HepG2 (cell line): ENCODE results near the gene SSTR5. TPM values are rescaled to one million over a fixed set of nuclear protein-coding genes. Genes with fewer than 3 reads are reported as not detected.

Source experiments
- BCL6 ChIP-seq: IDR thresholded peaks from 2 replicates; pipeline ENCODE4 v1.6.1; 2016; ENCODE audit warnings: missing genetic modification reagents, missing compliant biosample characterization
- CEBPB ChIP-seq: IDR thresholded peaks from 2 replicates; pipeline ENCODE4 v1.6.1; 2011; ENCODE audit warnings: low read depth, low read length, improper control_type of control experiment, borderline replicate concordance
- DNMT3B ChIP-seq: conservative IDR thresholded peaks from 2 replicates; pipeline ENCODE4 v1.6.1; 2016; ENCODE audit warnings: missing biosample characterization, control low read depth
- ETS1 ChIP-seq: sonication (generic); formaldehyde crosslinking; IDR thresholded peaks from 2 replicates; pipeline ENCODE4 v1.4.0; 2020; ENCODE audit warnings: missing genetic modification reagents
- KDM1A ChIP-seq: IDR thresholded peaks from 2 replicates; pipeline ENCODE4 v1.6.1; 2016; ENCODE audit warnings: missing compliant biosample characterization
- KLF9 ChIP-seq: IDR thresholded peaks from 2 replicates; pipeline ENCODE4 v1.6.1; 2016; ENCODE audit warnings: low read depth
- MED8 ChIP-seq: sonication (generic); formaldehyde crosslinking; IDR thresholded peaks from 2 replicates; pipeline ENCODE4 v1.8.1; 2023; ENCODE audit warnings: mild to moderate bottlenecking, missing genetic modification reagents; ENCODE audit not compliant: insufficient replicate concordance
- MLXIP ChIP-seq: sonication (generic); formaldehyde crosslinking; IDR thresholded peaks from 2 replicates; pipeline ENCODE4 v1.9.0; 2021; ENCODE audit warnings: missing genetic modification reagents, borderline replicate concordance
- MYPOP ChIP-seq: sonication (generic); formaldehyde crosslinking; IDR thresholded peaks from 2 replicates; pipeline ENCODE4 v1.8.1; 2023; ENCODE audit warnings: mild to moderate bottlenecking, moderate library complexity, missing genetic modification reagents
- PAWR ChIP-seq: sonication (generic); formaldehyde crosslinking; IDR thresholded peaks from 2 replicates; pipeline ENCODE4 v1.4.0; 2020; ENCODE audit warnings: missing genetic modification reagents, mild to moderate bottlenecking, borderline replicate concordance
- RNF2 ChIP-seq: fragments of 450-650 bp; conservative IDR thresholded peaks from 2 replicates; pipeline ENCODE4 v1.6.1; 2016; ENCODE audit warnings: low read depth
- SP1 ChIP-seq, 2 experiments: fragments of 450-650 bp in 1 of 2; sonication (generic) in 1 of 2; formaldehyde crosslinking in 1 of 2; IDR thresholded peaks; 2 replicates each; pipeline versions ENCODE4 v1.4.0 to v1.6.1; 2016 to 2020; ENCODE audit warnings: missing genetic modification reagents in 1 of 2
- YEATS2 ChIP-seq: sonication (generic); formaldehyde crosslinking; IDR thresholded peaks from 2 replicates; pipeline ENCODE4 v1.4.0; 2020; ENCODE audit warnings: missing genetic modification reagents, borderline replicate concordance
- ZBTB42 ChIP-seq: sonication (generic); formaldehyde crosslinking; IDR thresholded peaks from 2 replicates; pipeline ENCODE4 v1.5.0; 2020; ENCODE audit warnings: mild to moderate bottlenecking, missing genetic modification reagents
- ZNF333 ChIP-seq: sonication (generic); formaldehyde crosslinking; IDR thresholded peaks from 2 replicates; pipeline ENCODE4 v1.4.0; 2020; ENCODE audit warnings: mild to moderate bottlenecking, missing genetic modification reagents, borderline replicate concordance
- ZNF335 ChIP-seq: sonication (generic); formaldehyde crosslinking; IDR thresholded peaks from 2 replicates; pipeline ENCODE4 v1.4.0; 2020; ENCODE audit warnings: missing genetic modification reagents
- ZNF839 ChIP-seq: sonication (generic); formaldehyde crosslinking; IDR thresholded peaks from 2 replicates; pipeline ENCODE4 v1.4.0; 2020; ENCODE audit warnings: missing genetic modification reagents, mild to moderate bottlenecking, borderline replicate concordance
- ZSCAN21 ChIP-seq: sonication (generic); formaldehyde crosslinking; IDR thresholded peaks from 2 replicates; pipeline ENCODE4 v1.8.0; 2022; ENCODE audit warnings: mild to moderate bottlenecking, missing genetic modification reagents, moderate library complexity, borderline replicate concordance
- ZSCAN31 ChIP-seq: sonication (generic); formaldehyde crosslinking; IDR thresholded peaks from 2 replicates; pipeline ENCODE4 v1.5.0; 2020; ENCODE audit warnings: low read depth, mild to moderate bottlenecking, missing genetic modification reagents
- polyA plus RNA-seq, 8 experiments: library from polyadenylated mRNA; depleted of rRNA in 3 of 8; stranded (reverse) in 7 of 8; unstranded in 1 of 8; fragments of >200 nt; fragmentation: Illumina TruSeq in 4 of 8; extraction: Trizol in 4 of 8; gene quantifications; 2 replicates each; pipeline versions ENCODE4 v1.2.1 to v1.2.3, GENCODE V29; 2011 to 2016; ENCODE audit warnings: low read depth in 4 of 8, missing spikeins in 1 of 8, mixed read lengths in 1 of 8; ENCODE audit not compliant: insufficient read depth in 1 of 8
- total RNA-seq, 5 experiments: library from RNA; depleted of rRNA; stranded (reverse); fragments of >200 nt; fragmentation: Illumina TruSeq; extraction: Trizol; gene quantifications; 2 replicates each; pipeline ENCODE4 v1.2.3, GENCODE V29; 2016; ENCODE audit warnings: low read depth in 1 of 5
- TF ChIP-seq, protein P1 (sequence below): sonication (generic); formaldehyde crosslinking; IDR thresholded peaks from 2 replicates; pipeline ENCODE4 v1.4.0; 2020; ENCODE audit warnings: missing genetic modification reagents
- TF ChIP-seq, protein P2 (sequence below): IDR thresholded peaks from 2 replicates; pipeline ENCODE4 v1.6.1; 2016

The SSTR5 gene
- total and polyA plus RNA-seq, 2 of the 13 experiments (the other 11 are each of a cell fraction or from before 2014, with no cell fraction given): 0.20 to 0.49 TPM

DNA sequence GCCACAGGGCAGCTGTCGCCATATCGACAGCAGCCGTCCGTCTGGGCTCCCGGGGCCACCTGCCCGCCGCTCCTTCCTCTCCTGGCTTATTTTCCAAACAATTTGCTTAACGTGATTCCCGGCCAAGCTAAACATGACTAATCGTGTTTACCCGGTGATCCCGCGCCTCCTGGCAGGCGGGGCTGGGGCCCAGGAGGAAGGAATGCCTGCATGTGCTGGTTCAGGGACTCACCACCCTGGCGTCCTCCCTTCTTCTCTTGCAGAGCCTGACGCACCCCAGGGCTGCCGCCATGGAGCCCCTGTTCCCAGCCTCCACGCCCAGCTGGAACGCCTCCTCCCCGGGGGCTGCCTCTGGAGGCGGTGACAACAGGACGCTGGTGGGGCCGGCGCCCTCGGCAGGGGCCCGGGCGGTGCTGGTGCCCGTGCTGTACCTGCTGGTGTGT lies 6.1 kb downstream of the SSTR5 start (continued):
- TF ChIP-seq RNF2 (0 out of 2 replicates have a peak, but pooled peaks have one; percentile 76), ZSCAN21 (CRISPR knock-in tag) (peak; percentile 66; the same call in 1 of the 2 replicates), MYPOP (peak; percentile 85), PAWR (CRISPR knock-in tag) (no peak), KLF9 (CRISPR knock-in tag) (no peak; the same call in 1 of the 2 replicates), DNMT3B (peak; percentile 79; the same call in 1 of the 2 replicates), MED8 (CRISPR knock-in tag) (peak; percentile 50), SP1 (IDR thresholded peaks at IDR 0.05) (no peak), SP1 (CRISPR knock-in tag; IDR thresholded peaks at IDR 0.05) (peak; percentile 27; the same call in 1 of the 2 replicates), ZNF839 (CRISPR knock-in tag) (no peak), YEATS2 (peak; percentile 47; the same call in 1 of the 2 replicates), MLXIP (no peak), ZNF335 (CRISPR knock-in tag) (0 out of 2 replicates have a peak, but pooled peaks have one; percentile 75), BCL6 (peak; percentile 86), ZSCAN31 (CRISPR knock-in tag) (0 out of 2 replicates have a peak, but pooled peaks have one; percentile 31), ZNF333 (CRISPR knock-in tag) (no peak), CEBPB (no peak), ETS1 (CRISPR knock-in tag) (no peak), ZBTB42 (CRISPR knock-in tag) (peak; percentile 52; the same call in 1 of the 2 replicates), KDM1A (CRISPR knock-in tag) (no peak)
- TF ChIP-seq, protein P1, sequence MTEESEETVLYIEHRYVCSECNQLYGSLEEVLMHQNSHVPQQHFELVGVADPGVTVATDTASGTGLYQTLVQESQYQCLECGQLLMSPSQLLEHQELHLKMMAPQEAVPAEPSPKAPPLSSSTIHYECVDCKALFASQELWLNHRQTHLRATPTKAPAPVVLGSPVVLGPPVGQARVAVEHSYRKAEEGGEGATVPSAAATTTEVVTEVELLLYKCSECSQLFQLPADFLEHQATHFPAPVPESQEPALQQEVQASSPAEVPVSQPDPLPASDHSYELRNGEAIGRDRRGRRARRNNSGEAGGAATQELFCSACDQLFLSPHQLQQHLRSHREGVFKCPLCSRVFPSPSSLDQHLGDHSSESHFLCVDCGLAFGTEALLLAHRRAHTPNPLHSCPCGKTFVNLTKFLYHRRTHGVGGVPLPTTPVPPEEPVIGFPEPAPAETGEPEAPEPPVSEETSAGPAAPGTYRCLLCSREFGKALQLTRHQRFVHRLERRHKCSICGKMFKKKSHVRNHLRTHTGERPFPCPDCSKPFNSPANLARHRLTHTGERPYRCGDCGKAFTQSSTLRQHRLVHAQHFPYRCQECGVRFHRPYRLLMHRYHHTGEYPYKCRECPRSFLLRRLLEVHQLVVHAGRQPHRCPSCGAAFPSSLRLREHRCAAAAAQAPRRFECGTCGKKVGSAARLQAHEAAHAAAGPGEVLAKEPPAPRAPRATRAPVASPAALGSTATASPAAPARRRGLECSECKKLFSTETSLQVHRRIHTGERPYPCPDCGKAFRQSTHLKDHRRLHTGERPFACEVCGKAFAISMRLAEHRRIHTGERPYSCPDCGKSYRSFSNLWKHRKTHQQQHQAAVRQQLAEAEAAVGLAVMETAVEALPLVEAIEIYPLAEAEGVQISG (CRISPR knock-in tag): peak; percentile 81
- TF ChIP-seq, protein P2, sequence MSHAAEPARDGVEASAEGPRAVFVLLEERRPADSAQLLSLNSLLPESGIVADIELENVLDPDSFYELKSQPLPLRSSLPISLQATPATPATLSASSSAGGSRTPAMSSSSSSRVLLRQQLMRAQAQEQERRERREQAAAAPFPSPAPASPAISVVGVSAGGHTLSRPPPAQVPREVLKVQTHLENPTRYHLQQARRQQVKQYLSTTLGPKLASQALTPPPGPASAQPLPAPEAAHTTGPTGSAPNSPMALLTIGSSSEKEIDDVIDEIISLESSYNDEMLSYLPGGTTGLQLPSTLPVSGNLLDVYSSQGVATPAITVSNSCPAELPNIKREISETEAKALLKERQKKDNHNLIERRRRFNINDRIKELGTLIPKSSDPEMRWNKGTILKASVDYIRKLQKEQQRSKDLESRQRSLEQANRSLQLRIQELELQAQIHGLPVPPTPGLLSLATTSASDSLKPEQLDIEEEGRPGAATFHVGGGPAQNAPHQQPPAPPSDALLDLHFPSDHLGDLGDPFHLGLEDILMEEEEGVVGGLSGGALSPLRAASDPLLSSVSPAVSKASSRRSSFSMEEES (CRISPR knock-in tag): peak; percentile 94
